HG03025 (cell line): ENCODE data around the gene ERBB2.

ENCODE experiments used
- ATAC-seq: cut with Tn5 transposase; IDR thresholded peaks from one replicate; pipeline ENCODE4 v1.9.1; 2021; ENCODE audit warnings: mild to moderate bottlenecking, moderate library complexity; ENCODE audit not compliant: unreplicated experiment, low FRiP score

ERBB2 gene

DNA sequence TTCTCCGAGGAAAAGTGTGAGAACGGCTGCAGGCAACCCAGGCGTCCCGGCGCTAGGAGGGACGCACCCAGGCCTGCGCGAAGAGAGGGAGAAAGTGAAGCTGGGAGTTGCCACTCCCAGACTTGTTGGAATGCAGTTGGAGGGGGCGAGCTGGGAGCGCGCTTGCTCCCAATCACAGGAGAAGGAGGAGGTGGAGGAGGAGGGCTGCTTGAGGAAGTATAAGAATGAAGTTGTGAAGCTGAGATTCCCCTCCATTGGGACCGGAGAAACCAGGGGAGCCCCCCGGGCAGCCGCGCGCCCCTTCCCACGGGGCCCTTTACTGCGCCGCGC, at the start of gene ERBB2:
TSS of gene ERBB2 (plus strand) at position 247 of the 330 bp plus-strand sequence. CDS start 175 bp downstream, outside the sequence.
- no peak for ATAC-seq

DNA sequence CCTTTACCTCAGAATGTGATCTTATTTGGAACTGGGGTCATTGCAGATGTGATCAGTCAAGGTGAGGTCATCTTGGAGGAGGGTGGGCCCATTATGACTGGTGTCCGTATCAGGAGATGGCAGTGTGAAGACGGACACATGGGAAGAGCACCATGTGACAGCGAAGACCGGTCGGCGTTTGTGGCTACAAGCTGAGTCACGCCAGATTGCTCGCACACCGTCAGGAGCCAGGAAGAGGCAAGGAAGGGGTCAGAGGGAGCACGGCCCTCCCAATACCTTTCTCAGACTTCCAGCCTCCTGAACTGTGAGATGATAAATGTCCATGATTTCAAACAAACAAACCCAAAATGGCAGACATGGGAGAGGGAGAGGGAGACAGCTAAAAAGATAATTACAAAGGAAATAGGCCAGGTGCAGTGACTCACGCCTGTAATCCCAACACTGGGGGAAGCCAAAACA, 49.7 kb upstream of the ERBB2 start:
- ATAC-seq, result no peak

DNA sequence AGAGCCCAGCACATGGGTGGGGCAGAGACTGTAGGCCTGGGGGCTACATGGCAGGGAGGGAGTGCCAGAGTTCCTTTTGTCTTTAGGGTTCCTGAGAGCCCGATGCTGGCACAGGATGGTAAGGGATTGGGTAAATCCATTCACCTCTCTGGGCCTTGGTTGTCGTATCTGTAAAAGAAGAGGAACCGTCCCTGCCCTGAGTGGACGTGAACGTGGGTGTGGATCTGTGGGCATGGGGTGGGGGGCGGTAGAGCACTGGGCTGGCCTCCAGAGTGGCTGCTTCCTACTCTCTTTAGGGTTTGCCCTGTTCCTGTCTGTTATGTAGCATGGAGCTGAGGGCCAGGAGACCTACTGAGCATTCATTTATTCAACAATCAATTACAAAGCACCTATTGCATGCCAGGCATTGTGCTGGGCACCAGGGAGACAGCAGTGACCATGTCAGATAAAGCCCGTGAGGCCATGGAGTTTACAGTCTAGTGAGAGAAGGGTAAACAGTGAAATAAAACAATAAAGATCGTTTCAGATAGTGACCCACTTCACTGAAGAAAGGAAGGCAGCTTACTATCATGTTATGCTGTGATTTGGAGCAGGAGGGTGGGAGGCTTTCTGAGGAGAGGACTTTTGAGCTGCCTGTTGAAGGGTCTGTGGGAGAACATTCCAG, 47.8 kb upstream of the ERBB2 start:
- ATAC-seq, result no peak

DNA sequence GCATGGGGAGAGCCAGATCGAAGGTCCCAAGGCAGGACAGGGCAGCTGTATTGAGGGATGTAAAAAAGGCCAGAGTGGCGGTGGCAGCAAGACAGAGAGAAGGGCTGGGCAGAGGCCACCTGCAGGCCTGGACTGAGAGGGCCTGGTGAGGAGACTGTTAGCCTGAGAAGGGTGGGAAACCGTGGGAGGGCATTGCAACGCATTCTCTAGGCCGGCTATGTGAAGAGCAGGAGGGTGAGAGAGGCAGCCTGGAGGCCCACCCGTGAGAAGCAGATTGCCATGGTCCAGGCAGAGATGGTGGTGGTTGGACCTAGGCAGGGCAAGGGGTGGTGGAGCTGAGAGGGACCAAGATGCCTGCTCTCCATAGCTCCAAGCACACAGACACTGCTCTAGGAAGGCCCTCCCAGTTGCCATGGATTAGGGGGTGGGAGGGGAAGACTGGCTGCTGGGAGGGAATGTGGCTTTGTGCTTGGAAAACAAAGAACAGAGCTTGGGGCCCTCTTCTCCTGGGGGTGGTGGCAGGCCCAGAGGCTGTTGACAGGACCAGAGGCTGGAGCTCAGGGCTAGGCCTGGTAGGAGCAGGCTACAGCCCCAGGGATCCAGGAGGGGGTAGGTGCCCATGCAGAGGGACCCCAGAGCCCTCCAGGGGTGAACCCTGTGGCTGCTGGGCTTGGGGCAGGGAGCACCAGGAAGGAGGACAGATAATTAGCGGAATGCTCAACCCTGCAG, 47.1 kb upstream of the ERBB2 start:
- ATAC-seq, result no peak

DNA sequence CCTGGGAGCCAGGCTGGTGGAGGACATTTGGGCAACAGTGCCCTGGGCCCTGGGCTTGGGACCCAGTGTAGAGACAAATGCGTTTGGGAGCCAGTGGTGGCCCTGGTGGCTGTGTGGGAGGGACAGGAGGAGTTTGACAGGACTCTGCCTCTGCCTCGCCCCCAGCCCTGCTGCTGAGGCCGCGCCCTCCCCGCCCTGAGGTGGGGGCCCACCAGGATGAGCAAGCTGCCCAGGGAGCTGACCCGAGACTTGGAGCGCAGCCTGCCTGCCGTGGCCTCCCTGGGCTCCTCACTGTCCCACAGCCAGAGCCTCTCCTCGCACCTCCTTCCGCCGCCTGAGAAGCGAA, 46.6 kb upstream of the ERBB2 start:
- ATAC-seq, result no peak

DNA sequence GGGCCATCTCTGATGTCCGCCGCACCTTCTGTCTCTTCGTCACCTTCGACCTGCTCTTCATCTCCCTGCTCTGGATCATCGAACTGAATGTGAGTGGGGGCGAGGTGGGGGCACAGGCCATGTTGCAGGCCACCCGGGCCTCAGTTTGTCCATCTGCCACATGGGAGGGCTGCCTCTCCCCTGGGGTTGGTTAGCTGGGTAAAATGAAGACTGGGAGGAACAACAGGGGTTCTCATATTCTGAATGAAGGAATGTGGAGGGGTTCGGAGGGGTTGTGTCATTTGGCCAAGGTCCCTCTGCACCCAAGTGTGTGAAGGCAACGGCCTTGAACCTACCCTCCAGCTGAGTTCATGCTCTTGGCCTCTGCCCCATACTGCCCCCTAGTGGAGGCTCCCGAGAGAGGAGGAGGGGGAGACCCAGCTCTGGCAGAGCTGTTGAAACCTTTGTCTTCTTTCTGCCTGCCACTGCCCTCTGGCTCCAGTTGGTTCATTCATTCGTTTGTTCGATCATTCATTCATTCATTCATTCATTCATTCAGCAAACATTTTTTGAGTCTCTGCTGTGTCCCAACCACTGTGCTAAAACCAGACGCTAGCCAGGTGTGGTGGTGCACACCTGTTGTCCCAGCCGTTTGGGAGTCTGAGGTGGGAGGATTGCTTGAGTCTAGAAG, 46.1 kb upstream of the ERBB2 start:
- no peak for ATAC-seq

DNA sequence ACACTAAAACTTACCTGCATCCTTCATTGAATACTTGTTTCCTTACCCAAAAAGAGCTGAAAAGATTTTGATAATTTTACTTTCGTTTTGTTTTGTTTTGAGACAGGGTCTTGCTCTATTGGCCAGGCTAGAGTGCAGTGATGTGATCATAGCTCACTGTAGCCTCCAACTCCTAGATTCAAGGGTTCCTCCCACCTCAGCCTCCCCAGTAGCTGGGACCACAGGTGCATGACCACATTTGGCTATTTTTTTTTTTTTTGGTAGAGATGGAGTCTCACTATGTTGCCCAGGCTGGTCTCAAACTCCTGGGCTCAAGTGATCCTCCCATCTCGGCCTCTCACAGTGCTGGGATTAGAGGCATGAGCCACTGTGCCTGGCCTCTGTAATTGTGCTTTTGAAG, 44.8 kb upstream of the ERBB2 start:
- no peak for ATAC-seq

DNA sequence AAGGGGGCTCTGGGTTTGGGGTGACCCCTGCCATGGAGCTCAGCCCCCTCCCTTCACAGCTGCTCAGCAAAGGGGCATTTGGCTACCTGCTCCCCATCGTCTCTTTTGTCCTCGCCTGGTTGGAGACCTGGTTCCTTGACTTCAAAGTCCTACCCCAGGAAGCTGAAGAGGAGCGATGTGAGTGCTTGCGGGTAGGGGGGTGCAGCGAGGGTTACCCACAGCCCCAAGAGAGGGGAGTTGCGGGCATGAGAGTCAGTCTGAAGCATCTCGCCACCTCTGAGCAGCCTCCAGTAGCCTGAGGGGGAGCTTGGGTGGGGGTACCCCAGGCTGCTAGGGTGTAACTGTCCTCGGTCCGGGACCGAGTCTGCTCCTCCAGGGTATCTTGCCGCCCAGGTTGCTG, 41.5 kb upstream of the ERBB2 start:
- no peak for ATAC-seq

DNA sequence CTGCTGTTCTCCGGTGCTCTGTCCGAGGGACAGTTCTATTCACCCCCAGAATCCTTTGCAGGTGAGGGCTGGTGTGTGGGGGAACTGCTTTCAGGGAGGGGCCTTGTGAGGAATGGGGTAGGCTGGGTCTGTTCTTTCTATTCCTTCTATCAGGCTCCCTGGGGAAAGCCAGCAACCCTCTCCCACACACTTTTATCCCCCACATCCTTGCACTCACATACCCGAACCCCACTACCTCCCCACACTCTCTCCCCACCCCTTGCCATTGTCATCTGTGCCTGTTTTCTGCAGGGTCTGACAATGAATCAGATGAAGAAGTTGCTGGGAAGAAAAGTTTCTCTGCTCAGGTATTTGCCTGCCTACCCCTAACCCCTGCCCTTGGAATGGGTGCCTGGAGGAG, 41.1 kb upstream of the ERBB2 start:
- no peak for ATAC-seq

DNA sequence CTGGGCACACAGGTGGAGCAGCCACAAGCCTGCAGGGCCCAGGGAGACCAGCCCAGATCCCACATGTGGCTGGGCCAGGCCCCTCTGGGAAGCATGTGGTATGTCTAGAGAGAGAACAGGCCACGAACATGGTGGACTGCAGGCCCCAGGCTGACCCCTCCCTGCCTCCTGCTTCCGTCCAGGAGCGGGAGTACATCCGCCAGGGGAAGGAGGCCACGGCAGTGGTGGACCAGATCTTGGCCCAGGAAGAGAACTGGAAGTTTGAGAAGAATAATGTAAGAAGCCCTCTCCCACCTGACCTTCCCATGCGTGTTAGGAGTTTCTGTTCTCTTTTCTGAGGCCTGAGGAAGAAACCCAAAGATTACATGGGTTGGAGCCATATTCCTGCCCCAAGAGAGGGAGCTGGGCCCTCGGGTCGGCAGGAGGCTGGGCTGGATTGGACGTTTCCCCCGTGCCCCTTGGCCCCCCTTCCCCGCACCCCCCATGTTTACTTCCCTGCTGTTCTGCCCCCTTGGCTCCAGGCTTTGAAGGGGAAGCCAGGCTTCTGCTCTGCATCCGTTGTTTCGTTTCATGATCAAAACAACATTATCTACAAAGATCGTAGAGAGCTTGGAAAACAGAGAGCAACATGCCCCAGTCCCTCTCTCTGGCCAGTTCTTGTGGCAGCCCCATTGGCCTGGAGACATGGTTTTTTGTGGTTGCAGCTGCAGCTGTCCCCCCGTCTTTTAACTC, 40.4 kb upstream of the ERBB2 start:
- ATAC-seq, result no peak

DNA sequence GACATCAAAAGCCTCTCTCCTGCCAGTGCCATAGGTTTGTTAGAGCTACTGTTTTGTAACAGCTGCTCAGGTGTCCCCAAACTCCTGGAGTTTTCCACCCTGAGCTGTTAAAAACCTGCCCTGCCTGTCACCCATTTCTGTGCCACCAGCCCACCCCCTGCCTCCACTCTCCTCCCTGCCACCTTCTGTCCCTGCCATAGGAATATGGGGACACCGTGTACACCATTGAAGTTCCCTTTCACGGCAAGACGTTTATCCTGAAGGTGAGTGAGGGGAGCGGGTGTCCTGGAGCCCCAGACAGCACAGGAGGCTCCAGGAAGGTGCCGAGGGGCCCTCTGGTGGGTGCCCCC, 39.9 kb upstream of the ERBB2 start:
- ATAC-seq, result no peak

DNA sequence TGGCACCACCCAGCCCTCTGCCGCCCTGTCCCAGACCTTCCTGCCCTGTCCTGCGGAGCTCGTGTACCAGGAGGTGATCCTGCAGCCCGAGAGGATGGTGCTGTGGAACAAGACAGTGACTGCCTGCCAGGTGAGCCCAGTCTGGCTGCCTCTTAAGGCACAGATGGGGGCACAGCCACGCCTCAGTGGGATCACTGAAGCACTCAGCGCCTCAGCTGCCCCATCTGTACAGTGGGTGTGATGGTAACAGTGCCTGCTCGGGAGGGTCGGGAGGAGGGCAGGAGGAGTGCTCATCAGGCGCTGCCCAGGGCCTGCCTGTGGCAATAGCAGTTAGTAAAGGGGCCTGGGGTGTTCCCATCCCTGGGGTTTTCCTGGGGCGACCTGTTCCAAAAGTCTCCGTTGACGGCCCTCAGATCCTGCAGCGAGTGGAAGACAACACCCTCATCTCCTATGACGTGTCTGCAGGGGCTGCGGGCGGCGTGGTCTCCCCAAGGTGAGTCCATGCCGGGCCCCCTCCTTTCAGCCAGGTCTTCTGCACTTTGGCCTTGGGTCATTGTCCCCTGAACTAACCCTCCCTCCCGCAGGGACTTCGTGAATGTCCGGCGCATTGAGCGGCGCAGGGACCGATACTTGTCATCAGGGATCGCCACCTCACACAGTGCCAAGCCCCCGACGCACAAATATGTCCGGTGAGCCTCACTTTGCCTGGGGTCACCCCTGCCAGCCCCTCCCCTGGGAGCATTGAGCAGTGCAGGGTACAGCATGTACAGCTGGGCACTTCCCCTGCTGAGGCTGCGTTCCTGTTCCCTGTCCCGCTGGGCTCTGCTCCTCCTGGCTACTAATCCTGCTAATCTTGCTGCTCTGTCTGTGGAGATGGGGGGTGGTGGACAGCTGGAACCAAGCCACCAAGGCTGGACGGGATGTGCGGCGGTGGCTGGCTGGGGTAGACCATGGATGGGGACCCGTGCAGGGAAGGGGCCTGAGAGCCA, 39.2 kb upstream of the ERBB2 start:
- no peak for ATAC-seq

DNA sequence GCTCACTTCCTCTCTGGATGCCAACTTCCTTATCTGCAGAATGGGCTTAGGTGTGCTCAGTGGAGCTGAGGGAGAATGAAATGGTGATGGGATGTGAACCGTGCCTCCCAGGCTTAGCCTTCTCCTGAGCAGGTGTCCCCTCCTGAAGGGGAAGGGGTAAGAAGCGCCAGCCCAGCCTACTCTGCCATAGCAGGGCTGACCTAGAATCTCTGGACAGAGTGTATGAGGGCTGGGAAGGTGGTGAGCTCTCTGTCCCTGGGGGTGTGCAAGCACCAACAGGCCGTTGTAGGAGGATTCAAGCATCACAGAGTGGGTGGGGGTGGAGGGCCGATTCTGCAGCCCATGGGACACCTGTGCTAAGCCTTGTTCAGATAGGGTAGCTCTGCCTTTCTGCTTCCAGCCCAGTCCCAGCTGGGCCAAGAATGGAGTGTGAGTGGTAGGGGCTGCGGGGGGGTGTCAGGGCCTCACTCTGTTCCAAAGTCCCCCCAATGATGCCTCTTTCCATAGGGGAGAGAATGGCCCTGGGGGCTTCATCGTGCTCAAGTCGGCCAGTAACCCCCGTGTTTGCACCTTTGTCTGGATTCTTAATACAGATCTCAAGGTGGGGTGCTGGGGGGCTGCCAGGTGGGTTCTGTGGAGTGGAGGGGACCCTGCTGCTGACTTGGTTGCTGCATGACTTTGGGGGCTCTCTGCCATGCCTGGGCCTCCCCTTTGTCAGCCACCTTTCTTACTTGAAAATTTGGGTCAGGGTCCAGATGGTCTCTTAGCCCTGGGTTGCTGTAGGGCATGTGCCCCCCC, 37.9 kb upstream of the ERBB2 start:
- ATAC-seq, result no peak

DNA sequence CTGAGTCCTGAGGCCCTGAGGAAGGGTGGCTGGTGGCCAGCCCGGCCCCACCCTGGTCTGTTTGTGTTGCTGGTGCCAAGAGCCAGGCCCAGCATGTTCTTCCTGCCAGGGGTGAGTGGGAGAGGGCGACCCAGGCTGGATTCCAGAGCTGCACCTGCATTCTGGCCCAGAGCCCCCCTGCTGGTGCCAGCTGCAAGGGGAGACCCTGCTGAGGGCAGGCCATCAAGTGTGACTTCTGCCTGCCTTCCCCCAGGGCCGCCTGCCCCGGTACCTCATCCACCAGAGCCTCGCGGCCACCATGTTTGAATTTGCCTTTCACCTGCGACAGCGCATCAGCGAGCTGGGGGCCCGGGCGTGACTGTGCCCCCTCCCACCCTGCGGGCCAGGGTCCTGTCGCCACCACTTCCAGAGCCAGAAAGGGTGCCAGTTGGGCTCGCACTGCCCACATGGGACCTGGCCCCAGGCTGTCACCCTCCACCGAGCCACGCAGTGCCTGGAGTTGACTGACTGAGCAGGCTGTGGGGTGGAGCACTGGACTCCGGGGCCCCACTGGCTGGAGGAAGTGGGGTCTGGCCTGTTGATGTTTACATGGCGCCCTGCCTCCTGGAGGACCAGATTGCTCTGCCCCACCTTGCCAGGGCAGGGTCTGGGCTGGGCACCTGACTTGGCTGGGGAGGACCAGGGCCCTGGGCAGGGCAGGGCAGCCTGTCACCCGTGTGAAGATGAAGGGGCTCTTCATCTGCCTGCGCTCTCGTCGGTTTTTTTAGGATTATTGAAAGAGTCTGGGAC, 37.1 kb upstream of the ERBB2 start:
- ATAC-seq, result no peak

DNA sequence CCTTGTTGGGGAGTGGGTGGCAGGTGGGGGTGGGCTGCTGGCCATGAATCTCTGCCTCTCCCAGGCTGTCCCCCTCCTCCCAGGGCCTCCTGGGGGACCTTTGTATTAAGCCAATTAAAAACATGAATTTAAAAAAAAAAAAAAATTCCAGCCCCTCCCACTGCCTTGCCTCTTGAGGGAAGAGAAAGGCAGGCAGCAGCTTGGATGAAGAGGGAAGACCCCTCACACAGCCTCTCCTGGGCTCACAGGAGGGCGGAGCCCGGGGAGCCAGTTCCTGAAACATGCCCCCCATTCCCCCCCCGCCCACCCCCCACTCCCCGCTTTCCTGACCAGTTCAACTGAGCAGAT, 36.5 kb upstream of the ERBB2 start:
- ATAC-seq, result no peak

DNA sequence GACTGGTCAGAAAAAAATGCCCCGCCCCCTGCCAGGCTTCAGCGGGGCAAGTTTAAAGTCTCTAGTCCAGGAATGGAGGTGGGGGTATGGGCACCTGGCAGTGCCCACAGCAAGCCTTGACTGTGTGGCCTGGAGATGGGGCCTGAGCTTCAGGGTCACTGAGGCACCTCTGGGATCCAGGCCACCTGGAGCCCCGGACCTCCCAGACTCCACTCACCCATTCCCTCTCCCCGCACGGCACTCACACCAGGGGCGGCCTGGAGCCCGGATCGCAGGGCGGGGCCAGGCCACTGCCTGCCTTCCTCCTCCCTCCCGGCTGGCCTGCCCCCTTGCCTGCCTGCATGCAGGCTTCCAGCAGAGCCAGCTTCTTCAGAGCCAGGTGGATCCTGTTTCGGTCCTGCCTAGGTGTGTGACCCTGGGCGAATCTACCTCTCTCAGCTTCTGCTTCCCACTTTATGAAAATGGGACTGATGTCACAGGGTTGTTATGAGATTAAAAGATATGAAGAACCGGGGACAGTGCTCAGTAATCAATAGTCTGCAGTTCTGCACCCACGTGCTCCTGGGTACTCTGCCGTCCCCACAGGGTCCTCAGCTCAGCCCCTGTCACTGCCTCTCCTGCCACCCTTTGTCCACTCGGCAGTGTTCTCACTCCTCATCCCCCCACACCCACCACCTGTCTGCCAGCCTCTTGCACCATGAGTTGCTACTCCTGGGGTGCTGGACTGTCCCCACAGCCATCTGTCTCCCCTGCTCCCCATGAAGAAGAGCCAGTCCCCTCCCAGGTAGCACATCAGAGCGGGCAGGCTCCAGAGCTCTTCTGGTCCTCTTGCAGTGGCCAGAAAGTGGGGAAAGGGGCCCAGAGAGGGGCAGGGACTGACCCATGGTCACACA, 35.9 kb upstream of the ERBB2 start:
- no peak for ATAC-seq
